PC-9 (cell line): ENCODE data around the gene PRKAR2B. TPM values are rescaled to one million over a fixed set of nuclear protein-coding genes. Genes with fewer than 3 reads are reported as not detected.

Experiments used
- BruUV-seq: library from RNA; stranded (reverse); fragments of 400-500 nt; replicated peaks from 2 replicates; lab custom pipeline; 2021; lab: Mats Ljungman, UMichigan
- CTCF ChIA-PET: fragments of 300-600 bp; sonication (Branson Sonifier 250); formaldehyde crosslinking; loops from one replicate; lab custom pipeline; 2022; ENCODE audit warnings: antibody characterized with exemption; lab: Charles Lee
- POLR2A ChIA-PET: fragments of 300-600 bp; sonication (Branson Sonifier 250); formaldehyde crosslinking; loops from one replicate; lab custom pipeline; 2022; ENCODE audit warnings: antibody characterized with exemption; ENCODE audit not compliant: unreplicated experiment; lab: Charles Lee
- DNase-seq, 2 experiments: peaks; one replicate each; pipeline versions ENCODE4 v3.0.0 to v3.0.0-alpha.2; 2015 to 2022; ENCODE audit warnings: mixed read lengths in 1 of 2
- H2AFZ ChIP-seq: fragments of 200-600 bp; sonication (generic); 2 replicates; pipeline ENCODE4 v1.8.1; 2017; ENCODE audit warnings: antibody characterized with exemption
- H3F3A ChIP-seq: fragments of 200-600 bp; sonication (generic); 2 replicates; pipeline ENCODE4 v1.8.1; 2017; ENCODE audit warnings: antibody characterized with exemption, mild to moderate bottlenecking, low read depth; ENCODE audit not compliant: insufficient read depth
- H3K27ac ChIP-seq: fragments of 200-600 bp; sonication (generic); 2 replicates; pipeline ENCODE4 v1.6.1; 2016; ENCODE audit warnings: mixed run types
- H3K27me3 ChIP-seq: fragments of 200-600 bp; sonication (generic); 2 replicates; pipeline ENCODE4 v1.6.1; 2016; ENCODE audit warnings: low read depth, mixed run types; ENCODE audit not compliant: insufficient read depth
- H3K36me3 ChIP-seq: fragments of 200-600 bp; sonication (generic); 2 replicates; pipeline ENCODE4 v1.6.1; 2016; ENCODE audit warnings: low read depth, mixed run types
- H3K4me1 ChIP-seq: fragments of 200-600 bp; sonication (generic); replicated peaks from 2 replicates; pipeline ENCODE4 v1.6.1; 2016; ENCODE audit warnings: mixed run types; ENCODE audit not compliant: insufficient read depth
- H3K4me2 ChIP-seq: fragments of 200-600 bp; sonication (generic); 2 replicates; pipeline ENCODE4 v1.6.1; 2017; ENCODE audit warnings: mixed run types
- H3K4me3 ChIP-seq: fragments of 200-600 bp; sonication (generic); 2 replicates; pipeline ENCODE4 v1.6.1; 2016; ENCODE audit warnings: mixed run types
- H3K79me2 ChIP-seq: fragments of 200-600 bp; sonication (generic); 2 replicates; pipeline ENCODE4 v1.6.1; 2017; ENCODE audit warnings: low read depth, mixed run types
- H3K9me2 ChIP-seq: fragments of 200-600 bp; sonication (generic); 2 replicates; pipeline ENCODE4 v1.8.1; 2017; ENCODE audit warnings: mild to moderate bottlenecking; ENCODE audit not compliant: insufficient read depth
- H3K9me3 ChIP-seq: fragments of 200-600 bp; sonication (generic); 2 replicates; pipeline ENCODE4 v1.8.1; 2016; ENCODE audit warnings: low read depth; ENCODE audit not compliant: insufficient read depth
- H4K20me1 ChIP-seq: fragments of 200-600 bp; sonication (generic); 2 replicates; pipeline ENCODE4 v1.8.1; 2017; ENCODE audit not compliant: insufficient read depth
- CTCF ChIP-seq: fragments of 200-600 bp; sonication (generic); conservative IDR thresholded peaks from 2 replicates; pipeline ENCODE4 v1.6.1; 2017; ENCODE audit warnings: mixed run types, antibody characterized with exemption, mild to moderate bottlenecking, moderate library complexity
- EZH2 ChIP-seq: fragments of 200-600 bp; sonication (generic); IDR thresholded peaks from 2 replicates; pipeline ENCODE4 v1.8.0; 2017; ENCODE audit warnings: antibody characterized with exemption, low read depth
- intact Hi-C: fragments of 100-400 bp; cut with micrococcal nuclease; formaldehyde crosslinking; loops from one replicate; pipeline ENCODE4 v1.10.0; 2022; ENCODE audit not compliant: unreplicated experiment
- total RNA-seq: library from RNA; stranded (reverse); gene quantifications from 2 replicates; pipeline ENCODE4 v1.2.3, GENCODE V29; 2021

PRKAR2B gene
- total RNA-seq, 1 experiment from 2014 or later = 2.9 TPM

DNA sequence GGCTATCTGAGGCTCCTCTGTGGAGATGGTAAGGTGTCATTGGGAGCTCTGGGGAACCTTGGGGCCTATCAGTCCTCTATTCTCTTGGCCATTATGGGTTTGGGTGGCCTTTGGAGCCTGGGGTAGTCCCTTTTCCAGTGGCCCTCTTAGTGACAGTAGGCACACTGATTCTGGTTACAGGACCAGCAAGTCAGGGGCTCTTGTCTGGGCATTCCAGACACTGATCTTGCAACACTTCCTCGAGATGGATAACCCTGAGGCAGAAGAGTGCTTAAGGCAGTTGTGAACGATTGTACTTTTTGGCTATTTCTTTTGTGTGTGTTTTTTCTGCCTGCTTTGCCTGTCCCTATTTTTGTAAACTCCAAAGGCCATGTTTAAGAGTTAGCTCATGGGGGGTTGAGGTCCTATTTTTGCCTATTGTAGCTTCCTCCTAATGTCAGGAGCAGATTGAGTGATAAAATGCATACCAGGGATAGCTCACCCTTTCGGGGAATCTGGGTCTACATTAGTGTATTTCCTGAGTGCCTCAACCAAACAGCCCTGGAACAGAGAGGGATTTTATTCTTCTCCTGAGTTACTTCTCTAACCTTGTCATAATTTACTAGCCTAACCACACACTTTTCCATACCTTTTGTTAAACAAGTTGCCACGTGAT lies 61.2 kb downstream of the PRKAR2B start:
- TF ChIP-seq CTCF (no peak), EZH2 (no peak)
- Histone ChIP-seq H4K20me1 (no peaks in the 10 kb centered on the region), H2AFZ (no peak overlapping the region), H3K79me2 (no peaks in the 10 kb centered on the region), H3K9me3 (no peaks in the 10 kb centered on the region), H3K4me3 (no peak overlapping the region), H3K27ac (no peak overlapping the region), H3F3A (no peaks in the 10 kb centered on the region), H3K36me3 (no peaks in the 10 kb centered on the region), H3K4me1 (no peaks in the 10 kb centered on the region), H3K9me2 (no peaks in the 10 kb centered on the region), H3K27me3 (no peaks in the 10 kb centered on the region), H3K4me2 (no peak overlapping the region)
- CTCF ChIA-PET = no interaction called here
- POLR2A ChIA-PET = no interaction called here
- intact Hi-C loops = loop anchor here (2.0 kb wide), 1 partner anchor 57 kb away; no protein-coding TSS in a partner anchor
- no peak for DNase-seq
- no TSS peak for BruUV-seq

DNA sequence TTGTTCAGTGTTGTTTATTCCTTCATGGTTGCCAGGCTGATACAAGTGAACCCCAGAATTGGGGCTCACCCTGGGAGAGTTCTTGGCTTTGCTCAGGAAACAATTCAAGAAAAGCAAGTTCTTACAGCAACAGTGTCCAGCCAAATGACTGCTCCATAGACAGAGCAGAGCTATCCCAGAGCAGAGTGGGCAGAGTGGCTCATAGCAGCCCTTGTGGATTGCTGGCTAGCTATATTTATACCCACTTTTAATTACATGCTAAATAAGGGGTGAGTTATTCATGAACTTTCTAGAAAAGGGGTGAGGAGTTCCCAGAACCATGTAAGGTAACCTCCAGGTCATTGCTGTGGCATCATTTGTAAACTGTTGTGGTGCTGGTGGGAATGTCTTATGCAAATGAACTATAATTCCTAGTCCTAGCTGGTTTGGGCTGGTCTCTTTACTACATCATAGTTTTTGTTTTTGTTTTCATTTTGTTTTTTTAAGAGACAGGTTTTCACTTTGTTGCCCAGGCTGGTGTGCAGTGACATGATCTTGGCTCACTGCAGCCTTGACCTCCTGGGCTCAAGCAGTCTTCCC lies 64.4 kb downstream of the PRKAR2B start:
- H3K9me3 ChIP-seq = no peaks in the 10 kb centered on the region
- no peaks in the 10 kb centered on the region for H4K20me1 ChIP-seq
- H3F3A ChIP-seq = no peaks in the 10 kb centered on the region
- CTCF ChIA-PET = no interaction called here
- H3K27ac ChIP-seq = no peak overlapping the region
- intact Hi-C loops = no loop called here
- no peaks in the 10 kb centered on the region for H3K36me3 ChIP-seq
- no peaks in the 10 kb centered on the region for H3K27me3 ChIP-seq
- BruUV-seq = no TSS peak
- POLR2A ChIA-PET = no interaction called here
- no peak for DNase-seq
- no peak overlapping the region for H2AFZ ChIP-seq
- no peaks in the 10 kb centered on the region for H3K4me1 ChIP-seq
- no peaks in the 10 kb centered on the region for H3K79me2 ChIP-seq
- no peak for TF ChIP-seq CTCF
- no peak for TF ChIP-seq EZH2
- H3K4me2 ChIP-seq = no peak overlapping the region
- H3K4me3 ChIP-seq = no peak overlapping the region
- no peaks in the 10 kb centered on the region for H3K9me2 ChIP-seq

DNA sequence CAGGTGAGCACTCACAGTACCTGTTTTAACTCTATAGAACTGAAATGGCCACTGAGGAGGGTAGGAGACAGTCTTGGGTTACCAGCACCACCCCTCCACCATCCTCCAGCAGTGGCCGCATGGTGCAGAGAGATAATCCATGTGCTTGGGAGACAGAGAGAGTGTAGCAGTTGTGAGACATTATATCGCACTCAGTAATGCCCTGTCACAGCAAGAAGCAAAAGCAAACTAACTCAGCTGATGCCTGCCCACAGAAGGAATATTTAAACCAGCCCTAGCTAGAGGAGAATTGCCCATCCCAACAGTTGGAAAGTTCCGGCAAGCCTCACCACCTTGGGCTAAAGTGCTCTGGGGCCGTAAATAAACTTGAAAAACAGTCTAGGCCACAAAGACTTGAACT lies 65.5 kb downstream of the PRKAR2B start:
- no peaks in the 10 kb centered on the region for H4K20me1 ChIP-seq
- H2AFZ ChIP-seq = no peak overlapping the region
- H3K9me2 ChIP-seq = no peaks in the 10 kb centered on the region
- ChIA-PET POLR2A (no interaction called here), CTCF (no interaction called here)
- DNase-seq = no peak
- intact Hi-C loops = no loop called here
- no peaks in the 10 kb centered on the region for H3K9me3 ChIP-seq
- H3K27me3 ChIP-seq = no peaks in the 10 kb centered on the region
- no peaks in the 10 kb centered on the region for H3F3A ChIP-seq
- H3K4me1 ChIP-seq = no peaks in the 10 kb centered on the region
- no peak overlapping the region for H3K27ac ChIP-seq
- TF ChIP-seq EZH2 (no peak), CTCF (no peak)
- no TSS peak for BruUV-seq
- no peaks in the 10 kb centered on the region for H3K79me2 ChIP-seq
- H3K4me3 ChIP-seq = no peak overlapping the region
- H3K4me2 ChIP-seq = no peak overlapping the region
- no peaks in the 10 kb centered on the region for H3K36me3 ChIP-seq
